HEK293 (cell line): ENCODE results near the gene TMLHE.
A peak's percentile ranks its signal among the peaks of the same experiment; 100 is the strongest.

Source experiments
- HOXA7 ChIP-seq: sonication (generic); formaldehyde crosslinking; IDR thresholded peaks from 2 replicates; pipeline ENCODE4 v1.8.1; 2022; ENCODE audit warnings: missing genetic modification reagents, borderline replicate concordance
- HOXD13 ChIP-seq: sonication (generic); formaldehyde crosslinking; IDR thresholded peaks from 2 replicates; pipeline ENCODE4 v1.8.0; 2022; ENCODE audit warnings: missing genetic modification reagents, borderline replicate concordance
- KLF7 ChIP-seq: fragments of 450-650 bp; formaldehyde crosslinking; IDR thresholded peaks from 2 replicates; pipeline ENCODE4 v1.5.1; 2016; ENCODE audit warnings: missing biosample characterization, missing genetic modification characterization, borderline replicate concordance
- PBX3 ChIP-seq: sonication (generic); formaldehyde crosslinking; IDR thresholded peaks from 2 replicates; pipeline ENCODE4 v1.8.1; 2022; ENCODE audit warnings: mild to moderate bottlenecking, moderate library complexity, missing genetic modification reagents
- PRDM1 ChIP-seq: fragments of 450-650 bp; formaldehyde crosslinking; IDR thresholded peaks from 2 replicates; pipeline ENCODE4; 2016; ENCODE audit warnings: missing biosample characterization, missing genetic modification characterization
- RBAK ChIP-seq: fragments of 450-650 bp; formaldehyde crosslinking; IDR thresholded peaks from 2 replicates; pipeline ENCODE4 v1.5.1; 2016; ENCODE audit warnings: missing biosample characterization, missing genetic modification characterization
- REPIN1 ChIP-seq: fragments of 450-650 bp; formaldehyde crosslinking; IDR thresholded peaks from 2 replicates; pipeline ENCODE4 v1.5.1; 2017; ENCODE audit warnings: missing biosample characterization, missing genetic modification characterization, low read depth
- SETDB1 ChIP-seq: IDR thresholded peaks from one replicate; pipeline ENCODE4 v1.6.1; 2017; ENCODE audit warnings: mild to moderate bottlenecking, low read length, moderate library complexity, mixed read lengths; ENCODE audit not compliant: insufficient read length
- SP7 ChIP-seq: fragments of 450-650 bp; formaldehyde crosslinking; IDR thresholded peaks from 2 replicates; pipeline ENCODE4 v1.5.1; 2016; ENCODE audit warnings: missing biosample characterization, missing genetic modification characterization
- WT1 ChIP-seq: fragments of 450-650 bp; formaldehyde crosslinking; IDR thresholded peaks from 2 replicates; pipeline ENCODE4 v1.5.1; 2016; ENCODE audit warnings: missing biosample characterization, missing genetic modification characterization
- ZBTB10 ChIP-seq: fragments of 450-650 bp; formaldehyde crosslinking; IDR thresholded peaks from 2 replicates; pipeline ENCODE4 v1.5.1; 2016; ENCODE audit warnings: missing biosample characterization, missing genetic modification characterization
- ZBTB11 ChIP-seq: fragments of 450-650 bp; formaldehyde crosslinking; conservative IDR thresholded peaks from 2 replicates; pipeline ENCODE4 v1.5.1; 2016; ENCODE audit warnings: low read depth, missing biosample characterization, missing genetic modification characterization
- ZFP69B ChIP-seq: fragments of 450-650 bp; formaldehyde crosslinking; IDR thresholded peaks from 2 replicates; pipeline ENCODE4 v1.5.1; 2016; ENCODE audit warnings: missing biosample characterization, missing genetic modification characterization
- ZNF114 ChIP-seq: fragments of 450-650 bp; formaldehyde crosslinking; IDR thresholded peaks from 2 replicates; pipeline ENCODE4 v1.5.0; 2017; ENCODE audit warnings: missing biosample characterization, missing genetic modification characterization
- ZNF133 ChIP-seq: fragments of 450-650 bp; formaldehyde crosslinking; IDR thresholded peaks from 2 replicates; pipeline ENCODE4 v1.5.1; 2016; ENCODE audit warnings: missing biosample characterization, missing genetic modification characterization
- ZNF138 ChIP-seq: fragments of 450-650 bp; formaldehyde crosslinking; IDR thresholded peaks from 2 replicates; pipeline ENCODE4 v1.5.1; 2016; ENCODE audit warnings: missing biosample characterization, missing genetic modification characterization, borderline replicate concordance
- ZNF2 ChIP-seq: fragments of 450-650 bp; formaldehyde crosslinking; IDR thresholded peaks from 2 replicates; pipeline ENCODE4 v1.5.1; 2016; ENCODE audit warnings: missing biosample characterization, missing genetic modification characterization
- ZNF335 ChIP-seq: fragments of 450-650 bp; formaldehyde crosslinking; conservative IDR thresholded peaks from 2 replicates; pipeline ENCODE4 v1.5.1; 2016; ENCODE audit warnings: missing biosample characterization, missing genetic modification characterization
- ZNF394 ChIP-seq: fragments of 450-650 bp; formaldehyde crosslinking; IDR thresholded peaks from 2 replicates; pipeline ENCODE4 v1.5.1; 2016; ENCODE audit warnings: missing biosample characterization, missing genetic modification characterization, mild to moderate bottlenecking, moderate library complexity, borderline replicate concordance
- ZNF518A ChIP-seq: fragments of 450-650 bp; formaldehyde crosslinking; conservative IDR thresholded peaks from 2 replicates; pipeline ENCODE4 v1.5.1; 2016; ENCODE audit warnings: low read depth, missing biosample characterization, missing genetic modification characterization
- ZNF692 ChIP-seq: fragments of 450-650 bp; formaldehyde crosslinking; IDR thresholded peaks from 2 replicates; pipeline ENCODE4 v1.5.1; 2016; ENCODE audit warnings: missing biosample characterization, missing genetic modification characterization
- ZNF747 ChIP-seq: fragments of 450-650 bp; formaldehyde crosslinking; IDR thresholded peaks from 2 replicates; pipeline ENCODE4 v1.5.1; 2016; ENCODE audit warnings: missing biosample characterization, missing genetic modification characterization
- ZNF785 ChIP-seq: fragments of 450-650 bp; formaldehyde crosslinking; IDR thresholded peaks from 2 replicates; pipeline ENCODE4 v1.5.1; 2016; ENCODE audit warnings: missing biosample characterization, missing genetic modification characterization
- ZNF792 ChIP-seq: fragments of 450-650 bp; formaldehyde crosslinking; IDR thresholded peaks from 2 replicates; pipeline ENCODE4 v1.5.1; 2016; ENCODE audit warnings: missing biosample characterization, missing genetic modification characterization

The TMLHE gene

GRCh38 chrX:155612312-155613224 lies at the start of gene TMLHE, which contains the start of gene SPRY3 (continued):
- peak; percentile 62; the same call in 1 of the 2 replicates for TF ChIP-seq SP7 (tag by site-specific recombination)
- no peak for TF ChIP-seq RBAK (tag by site-specific recombination)
- no peak for TF ChIP-seq ZNF133 (tag by site-specific recombination)
- no peak for TF ChIP-seq SETDB1
- TF ChIP-seq REPIN1 (tag by site-specific recombination) = no peak
- no peak for TF ChIP-seq ZNF138 (tag by site-specific recombination)
- peak; percentile 52; the same call in 1 of the 2 replicates for TF ChIP-seq ZBTB11 (tag by site-specific recombination)
- TF ChIP-seq PRDM1 = peak; percentile 51; the same call in 1 of the 2 replicates
- peak; percentile 89 for TF ChIP-seq ZNF335 (tag by site-specific recombination)
- 0 out of 2 replicates have a peak, but pooled peaks have one; percentile 19 for TF ChIP-seq ZNF792 (tag by site-specific recombination)
- TF ChIP-seq ZNF518A (tag by site-specific recombination) = peak; percentile 53
- TF ChIP-seq ZNF114 (tag by site-specific recombination) = no peak
- TF ChIP-seq ZBTB10 (tag by site-specific recombination) = peak; percentile 79
- TF ChIP-seq HOXD13 (CRISPR knock-in tag) = peak; percentile 29; the same call in 1 of the 2 replicates
- TF ChIP-seq KLF7 (tag by site-specific recombination) = 0 out of 2 replicates have a peak, but pooled peaks have one; percentile 47
- no peak for TF ChIP-seq ZNF785 (tag by site-specific recombination)
- TF ChIP-seq ZNF2 = peak; percentile 93
- TF ChIP-seq ZNF692 (tag by site-specific recombination) = peak; percentile 88
- no peak for TF ChIP-seq ZNF747
- TF ChIP-seq PBX3 (CRISPR knock-in tag) = no peak; the same call in 1 of the 2 replicates
- TF ChIP-seq ZNF394 = peak; percentile 14; the same call in 1 of the 2 replicates
- peak; percentile 58; the same call in 1 of the 2 replicates for TF ChIP-seq ZFP69B (tag by site-specific recombination)
- TF ChIP-seq WT1 (tag by site-specific recombination) = 0 out of 2 replicates have a peak, but pooled peaks have one; percentile 23
- no peak for TF ChIP-seq HOXA7 (CRISPR knock-in tag)
